Hepatocyte (in vitro differentiated cells): ENCODE data around the gene BCL7C.

Source experiments
- EZH2 ChIP-seq: fragments of 200-600 bp; sonication (generic); IDR thresholded peaks from 2 replicates; pipeline ENCODE4 v1.6.1; 2016; ENCODE audit warnings: antibody characterized with exemption, mild to moderate bottlenecking, borderline replicate concordance
- TF ChIP-seq, protein P1 (sequence below): fragments of 200-600 bp; sonication (generic); IDR thresholded peaks from 2 replicates; pipeline ENCODE4 v1.5.1; 2016; ENCODE audit warnings: antibody characterized with exemption, mild to moderate bottlenecking; ENCODE audit not compliant: poor library complexity

DNA sequence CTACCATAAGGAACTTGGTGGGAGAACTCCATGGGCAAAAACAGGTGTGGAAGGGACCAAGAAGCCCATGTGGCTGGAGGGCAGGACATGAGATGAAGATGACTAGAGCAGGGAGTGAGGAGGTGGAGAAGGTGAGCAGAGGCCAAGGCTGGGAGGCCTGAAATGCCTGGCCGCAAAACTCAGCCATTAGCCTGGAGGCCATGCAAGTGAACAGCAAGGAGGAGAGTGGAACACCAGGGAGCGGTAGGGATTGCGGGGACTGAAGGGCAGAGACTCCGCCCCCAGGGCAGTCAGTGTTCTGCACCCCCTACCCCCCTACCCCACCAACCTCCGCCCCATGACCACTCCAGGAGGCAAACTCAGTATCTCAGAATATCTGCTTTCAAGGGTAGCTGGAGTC is 17.0 kb downstream of the BCL7C start:
- TF ChIP-seq, protein P1, sequence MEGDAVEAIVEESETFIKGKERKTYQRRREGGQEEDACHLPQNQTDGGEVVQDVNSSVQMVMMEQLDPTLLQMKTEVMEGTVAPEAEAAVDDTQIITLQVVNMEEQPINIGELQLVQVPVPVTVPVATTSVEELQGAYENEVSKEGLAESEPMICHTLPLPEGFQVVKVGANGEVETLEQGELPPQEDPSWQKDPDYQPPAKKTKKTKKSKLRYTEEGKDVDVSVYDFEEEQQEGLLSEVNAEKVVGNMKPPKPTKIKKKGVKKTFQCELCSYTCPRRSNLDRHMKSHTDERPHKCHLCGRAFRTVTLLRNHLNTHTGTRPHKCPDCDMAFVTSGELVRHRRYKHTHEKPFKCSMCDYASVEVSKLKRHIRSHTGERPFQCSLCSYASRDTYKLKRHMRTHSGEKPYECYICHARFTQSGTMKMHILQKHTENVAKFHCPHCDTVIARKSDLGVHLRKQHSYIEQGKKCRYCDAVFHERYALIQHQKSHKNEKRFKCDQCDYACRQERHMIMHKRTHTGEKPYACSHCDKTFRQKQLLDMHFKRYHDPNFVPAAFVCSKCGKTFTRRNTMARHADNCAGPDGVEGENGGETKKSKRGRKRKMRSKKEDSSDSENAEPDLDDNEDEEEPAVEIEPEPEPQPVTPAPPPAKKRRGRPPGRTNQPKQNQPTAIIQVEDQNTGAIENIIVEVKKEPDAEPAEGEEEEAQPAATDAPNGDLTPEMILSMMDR: no peak
- no peak for TF ChIP-seq EZH2
